Endodermal cell (in vitro differentiated cells): ENCODE data around the gene MYO1B. TPM values are rescaled to one million over a fixed set of nuclear protein-coding genes. Genes with fewer than 3 reads are reported as not detected.

Source experiments
- DNase-seq: peaks from one replicate; pipeline ENCODE4 v3.0.0-alpha.2; 2017
- H3K27ac ChIP-seq: 2 replicates; pipeline ENCODE4 v1.5.1; 2013; ENCODE audit warnings: mild to moderate bottlenecking, low read depth, low read length, moderate library complexity
- H3K27me3 ChIP-seq: 2 replicates; pipeline ENCODE4 v1.6.1; 2013; ENCODE audit warnings: mild to moderate bottlenecking, low read length, moderate library complexity; ENCODE audit not compliant: insufficient read depth, control insufficient read depth, poor library complexity, severe bottlenecking
- H3K36me3 ChIP-seq: 2 replicates; pipeline ENCODE4 v1.7.0; 2013; ENCODE audit warnings: mild to moderate bottlenecking, low read length, moderate library complexity; ENCODE audit not compliant: control insufficient read depth, insufficient read depth
- H3K4me1 ChIP-seq: one replicate; pipeline ENCODE4 v1.7.0; 2013; ENCODE audit warnings: low read length; ENCODE audit not compliant: control insufficient read depth, insufficient read depth
- H3K4me3 ChIP-seq: 2 replicates; pipeline ENCODE4 v1.5.1; 2013; ENCODE audit warnings: mild to moderate bottlenecking, low read length, moderate library complexity
- H3K9ac ChIP-seq: 2 replicates; pipeline ENCODE4 v1.6.1; 2013; ENCODE audit warnings: mild to moderate bottlenecking, low read length, moderate library complexity; ENCODE audit not compliant: poor library complexity, severe bottlenecking; ENCODE audit errors: extremely low read depth
- H3K9me3 ChIP-seq: 2 replicates; pipeline ENCODE4 v1.6.1; 2013; ENCODE audit warnings: mild to moderate bottlenecking, low read length, moderate library complexity; ENCODE audit not compliant: control insufficient read depth
- H3K27ac Mint-ChIP-seq: 2 replicates; pipeline ENCODE4 v1.8.0; 2020; ENCODE audit warnings: mixed read lengths
- H3K27me3 Mint-ChIP-seq: 2 replicates; pipeline ENCODE4 v1.8.0; 2021; ENCODE audit warnings: mild to moderate bottlenecking, mixed read lengths; ENCODE audit not compliant: insufficient read depth
- H3K36me3 Mint-ChIP-seq: 2 replicates; pipeline ENCODE4 v1.8.0; 2020; ENCODE audit warnings: low read depth, mixed read lengths
- H3K4me1 Mint-ChIP-seq: 2 replicates; pipeline ENCODE4 v1.8.0; 2020; ENCODE audit warnings: mixed read lengths
- H3K4me3 Mint-ChIP-seq: 2 replicates; pipeline ENCODE4 v1.8.0; 2020; ENCODE audit warnings: mild to moderate bottlenecking, moderate library complexity, mixed read lengths
- H3K9me3 Mint-ChIP-seq: 2 replicates; pipeline ENCODE4 v1.8.0; 2020; ENCODE audit warnings: mild to moderate bottlenecking, mixed read lengths
- WGBS, 2 experiments: methylation state at CpG; one replicate each; pipeline versions ENCODE4 v1.1.5 to v1.1.7; 2013; ENCODE audit warnings: missing lambda C conversion rate in 2 of 2, mixed read lengths in 1 of 2; ENCODE audit not compliant: insufficient coverage in 1 of 2, insufficient read length in 1 of 2; 5-methylcytosine and 5-hydroxymethylcytosine counted together
- total RNA-seq, 2 donors: library from RNA; stranded (reverse); fragmentation: NEBNext Ultra II Directional in 1 of 2; extraction: Animal tissue kit (Norgen Biotek cat#: 25700) in 1 of 2; gene quantifications; 2 replicates in 1 of 2; 3 replicates in 1 of 2; pipeline ENCODE4 v1.2.1, GENCODE V29; 2021
- TF ChIP-seq, protein P1 (sequence below): fragments of 200-600 bp; sonication (generic); conservative IDR thresholded peaks from 2 replicates; pipeline ENCODE4 v1.5.0; 2021; ENCODE audit warnings: antibody characterized with exemption, mild to moderate bottlenecking

MYO1B gene
- total RNA-seq, 2 donors from 2014 or later: 145 to 154 TPM

DNA sequence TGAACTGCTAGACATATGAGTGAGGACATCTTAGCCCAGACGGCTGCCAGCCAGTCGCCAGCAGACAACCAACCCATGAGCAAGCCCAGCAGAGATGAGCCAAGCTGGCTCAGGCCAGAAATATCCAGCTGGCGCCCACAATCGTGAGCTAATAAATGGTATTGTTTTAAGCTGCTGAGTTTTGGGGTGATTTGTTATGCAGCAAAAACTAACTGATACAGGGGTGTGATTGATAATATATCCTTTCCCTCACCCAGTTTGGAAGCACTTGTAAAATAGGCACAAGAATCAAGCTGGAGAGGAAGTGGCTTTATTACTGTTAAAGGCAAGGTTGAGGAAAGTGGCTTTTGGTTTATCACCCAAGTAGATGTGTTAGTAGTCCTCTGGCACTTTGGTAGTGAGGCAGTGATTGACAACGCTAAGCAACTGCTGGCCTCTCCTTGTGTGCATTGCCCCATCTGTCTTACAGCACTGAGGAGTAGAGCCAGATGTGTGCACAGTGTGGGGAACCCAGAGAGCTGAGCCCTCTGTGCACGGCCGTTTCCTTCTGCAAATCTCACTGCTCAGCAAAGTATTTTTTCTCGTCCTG is 110.1 kb downstream of the MYO1B start:
- Mint-ChIP-seq H3K36me3 (peaks cover 57% of the 10 kb centered on the region), H3K4me1 (no peaks in the 10 kb centered on the region), H3K27ac (peak overlapping the region; percentile 55), H3K4me3 (no peak overlapping the region), H3K9me3 (peaks cover 9% of the 10 kb centered on the region), H3K27me3 (no peaks in the 10 kb centered on the region)
- Histone ChIP-seq H3K9me3 (peaks cover 18% of the 10 kb centered on the region), H3K27ac (no peak overlapping the region), H3K27me3 (no peaks in the 10 kb centered on the region), H3K9ac (no peak overlapping the region), H3K4me3 (no peak overlapping the region), H3K4me1 (no peaks in the 10 kb centered on the region), H3K36me3 (peaks cover 83% of the 10 kb centered on the region)
- DNase-seq: no peak
- TF ChIP-seq, protein P1, sequence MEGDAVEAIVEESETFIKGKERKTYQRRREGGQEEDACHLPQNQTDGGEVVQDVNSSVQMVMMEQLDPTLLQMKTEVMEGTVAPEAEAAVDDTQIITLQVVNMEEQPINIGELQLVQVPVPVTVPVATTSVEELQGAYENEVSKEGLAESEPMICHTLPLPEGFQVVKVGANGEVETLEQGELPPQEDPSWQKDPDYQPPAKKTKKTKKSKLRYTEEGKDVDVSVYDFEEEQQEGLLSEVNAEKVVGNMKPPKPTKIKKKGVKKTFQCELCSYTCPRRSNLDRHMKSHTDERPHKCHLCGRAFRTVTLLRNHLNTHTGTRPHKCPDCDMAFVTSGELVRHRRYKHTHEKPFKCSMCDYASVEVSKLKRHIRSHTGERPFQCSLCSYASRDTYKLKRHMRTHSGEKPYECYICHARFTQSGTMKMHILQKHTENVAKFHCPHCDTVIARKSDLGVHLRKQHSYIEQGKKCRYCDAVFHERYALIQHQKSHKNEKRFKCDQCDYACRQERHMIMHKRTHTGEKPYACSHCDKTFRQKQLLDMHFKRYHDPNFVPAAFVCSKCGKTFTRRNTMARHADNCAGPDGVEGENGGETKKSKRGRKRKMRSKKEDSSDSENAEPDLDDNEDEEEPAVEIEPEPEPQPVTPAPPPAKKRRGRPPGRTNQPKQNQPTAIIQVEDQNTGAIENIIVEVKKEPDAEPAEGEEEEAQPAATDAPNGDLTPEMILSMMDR: no peak
- WGBS, 2 experiments: 94% methylated on average over 8 of the region's 8 CpGs; no CpG with 5 or more reads in 1 of the 2 experiments

DNA sequence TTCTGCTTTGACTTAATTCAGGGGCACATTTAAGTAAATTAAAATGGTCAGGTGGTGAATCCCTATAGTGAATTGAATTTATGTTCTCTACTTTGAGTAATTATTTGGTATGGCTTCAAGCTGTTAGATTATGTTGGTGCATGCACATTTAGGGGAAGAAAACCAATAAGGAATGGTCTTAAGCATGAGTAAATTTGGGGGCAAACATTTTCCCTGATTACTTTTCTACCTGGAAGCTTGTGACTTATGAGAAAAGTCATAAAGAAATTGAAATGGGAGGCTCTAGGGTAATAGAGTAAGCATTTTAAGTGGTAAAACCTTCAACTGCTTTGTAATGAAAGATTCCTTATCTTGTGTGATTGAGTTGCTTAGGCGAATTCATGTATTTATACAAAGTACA is 112.5 kb downstream of the MYO1B start:
- H3K36me3 ChIP-seq: peaks cover 83% of the 10 kb centered on the region
- H3K9me3 ChIP-seq: peaks cover 15% of the 10 kb centered on the region
- no peak overlapping the region for H3K27ac ChIP-seq
- no peaks in the 10 kb centered on the region for H3K4me1 Mint-ChIP-seq
- no peak overlapping the region for H3K4me3 Mint-ChIP-seq
- no peak overlapping the region for H3K27ac Mint-ChIP-seq
- TF ChIP-seq, protein P1: no peak
- no peaks in the 10 kb centered on the region for H3K4me1 ChIP-seq
- no peaks in the 10 kb centered on the region for H3K27me3 ChIP-seq
- H3K4me3 ChIP-seq: no peak overlapping the region
- no peak for DNase-seq
- peaks cover 9% of the 10 kb centered on the region for H3K9me3 Mint-ChIP-seq
- no peak overlapping the region for H3K9ac ChIP-seq
- no peaks in the 10 kb centered on the region for H3K27me3 Mint-ChIP-seq
- WGBS, 2 experiments: 100% methylated on average over 1 of the region's 1 CpG; no CpG with 5 or more reads in 1 of the 2 experiments
- peaks cover 57% of the 10 kb centered on the region for H3K36me3 Mint-ChIP-seq

DNA sequence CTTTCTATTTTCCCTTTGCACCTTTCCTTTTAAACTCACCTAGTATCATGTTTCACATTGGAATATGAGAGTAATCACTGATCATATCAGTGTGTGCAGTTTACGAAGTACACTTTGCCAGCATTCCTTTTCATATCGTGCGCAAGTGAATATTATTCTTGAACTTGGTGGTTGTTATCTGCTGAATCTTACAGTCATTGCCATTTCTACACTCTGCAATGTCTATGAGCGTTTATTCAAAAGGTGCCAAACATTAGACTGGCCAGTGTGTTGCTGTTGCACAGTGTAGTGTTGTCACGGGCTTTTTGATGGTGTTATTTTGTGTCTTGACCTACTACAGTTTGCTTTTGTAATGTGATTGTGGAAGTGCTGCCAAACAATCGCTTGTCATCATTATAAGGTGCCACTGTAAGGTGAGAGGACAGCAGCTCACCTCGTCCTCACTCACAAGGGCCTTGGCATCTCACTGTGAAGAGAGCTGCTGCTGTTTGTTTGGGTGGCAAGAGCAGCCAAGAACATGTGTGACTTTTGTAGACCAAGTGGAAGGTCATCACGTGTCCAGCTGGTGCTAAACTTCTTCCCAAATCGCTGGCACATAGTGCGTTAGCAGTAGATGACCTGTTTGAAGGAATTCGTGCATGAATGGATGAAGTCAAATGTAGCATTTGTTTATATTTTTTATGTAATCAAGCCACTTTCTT is 113.3 kb downstream of the MYO1B start:
- Histone ChIP-seq H3K4me3 (no peak overlapping the region), H3K27ac (no peak overlapping the region), H3K27me3 (no peaks in the 10 kb centered on the region), H3K9me3 (peaks cover 13% of the 10 kb centered on the region), H3K9ac (no peak overlapping the region), H3K4me1 (no peaks in the 10 kb centered on the region), H3K36me3 (peaks cover 83% of the 10 kb centered on the region)
- no peaks in the 10 kb centered on the region for H3K4me1 Mint-ChIP-seq
- 98 to 99% methylated on average over 9 to 11 of the region's 11 CpGs for WGBS, 2 experiments
- H3K27ac Mint-ChIP-seq: peak overlapping the region; percentile 10
- TF ChIP-seq, protein P1: no peak
- DNase-seq: no peak
- no peak overlapping the region for H3K4me3 Mint-ChIP-seq
- no peaks in the 10 kb centered on the region for H3K27me3 Mint-ChIP-seq
- H3K9me3 Mint-ChIP-seq: peaks cover 9% of the 10 kb centered on the region
- H3K36me3 Mint-ChIP-seq: peaks cover 57% of the 10 kb centered on the region
